Lower lobe of right lung (tissue), 2 donors: ENCODE measurements around the gene UNC119. TPM values are rescaled to one million over a fixed set of nuclear protein-coding genes. Genes with fewer than 3 reads are reported as not detected.

ENCODE experiments used
- ATAC-seq, 2 donors: fragments of 200-7000 bp; cut with Tn5 transposase; one replicate each; pipeline ENCODE4 v1.9.1; 2020 to 2022; ENCODE audit warnings: mild to moderate bottlenecking in 2 of 2, moderate library complexity in 2 of 2
- DNase-seq: peaks from one replicate; pipeline ENCODE4 v3.0.0-alpha.2; 2020
- H3K27ac ChIP-seq: fragments of 200-600 bp; one replicate; pipeline ENCODE4 v1.8.0; 2022
- H3K27me3 ChIP-seq: fragments of 200-600 bp; one replicate; pipeline ENCODE4 v1.8.0; 2022; ENCODE audit warnings: low read depth
- H3K36me3 ChIP-seq: fragments of 200-600 bp; one replicate; pipeline ENCODE4 v1.8.0; 2022; ENCODE audit warnings: mild to moderate bottlenecking
- H3K4me1 ChIP-seq: fragments of 200-600 bp; one replicate; pipeline ENCODE4 v1.8.0; 2022
- H3K4me3 ChIP-seq: fragments of 200-600 bp; one replicate; pipeline ENCODE4 v1.8.0; 2022; ENCODE audit warnings: mild to moderate bottlenecking
- H3K9me3 ChIP-seq: fragments of 200-600 bp; one replicate; pipeline ENCODE4 v1.8.0; 2022
- intact Hi-C: fragments of 100-400 bp; cut with DNase I; formaldehyde crosslinking; loops from one replicate; pipeline ENCODE4 v1.11.0; 2022
- total RNA-seq: library from RNA; stranded (reverse); fragmentation: NEBNext Ultra II Directional; extraction: Animal tissue kit (Norgen Biotek cat#: 25700); gene quantifications from one replicate; pipeline ENCODE4 v1.2.1, GENCODE V29; 2021
- TF ChIP-seq, protein P1 (sequence below): fragments of 200-600 bp; IDR thresholded peaks from one replicate; pipeline ENCODE4 v1.8.0; 2022; ENCODE audit warnings: antibody characterized with exemption, mild to moderate bottlenecking
- donor health status: DM: no; HTN: yes; CAD: no; lungs with severe emphysema.

Gene UNC119
- total RNA-seq, 1 donor from 2014 or later = 27.0 TPM

DNA sequence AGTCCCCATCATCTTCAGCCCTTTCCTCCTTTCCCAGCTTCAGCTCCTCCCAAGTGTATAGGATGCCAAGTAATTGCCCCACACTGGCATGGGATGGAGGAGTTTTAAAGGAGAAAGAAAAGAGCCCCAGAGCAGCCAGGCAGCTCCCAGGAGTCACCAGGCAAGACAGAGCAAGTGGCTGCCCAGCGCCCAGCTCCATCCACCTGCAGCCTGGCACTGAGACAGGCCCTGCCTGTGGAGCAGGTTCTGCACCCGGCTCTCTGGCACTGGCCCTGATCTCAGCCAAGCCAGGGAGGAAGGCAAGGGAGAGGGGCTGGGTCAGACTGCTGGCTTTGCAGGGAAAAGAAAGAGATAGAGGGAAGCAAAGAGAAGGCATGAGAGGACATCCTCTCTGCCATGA is 24.6 kb downstream of the UNC119 start:
- DNase-seq (peak; percentile 76), ATAC-seq (peak; percentile 25 to 60)
- Histone ChIP-seq H3K27ac (peak overlapping the region; percentile 46), H3K4me1 (peaks cover 25% of the 10 kb centered on the region), H3K9me3 (no peaks in the 10 kb centered on the region), H3K36me3 (no peaks in the 10 kb centered on the region), H3K27me3 (peaks cover 10% of the 10 kb centered on the region), H3K4me3 (no peak overlapping the region)
- intact Hi-C loops = no loop called here
- TF ChIP-seq, protein P1, sequence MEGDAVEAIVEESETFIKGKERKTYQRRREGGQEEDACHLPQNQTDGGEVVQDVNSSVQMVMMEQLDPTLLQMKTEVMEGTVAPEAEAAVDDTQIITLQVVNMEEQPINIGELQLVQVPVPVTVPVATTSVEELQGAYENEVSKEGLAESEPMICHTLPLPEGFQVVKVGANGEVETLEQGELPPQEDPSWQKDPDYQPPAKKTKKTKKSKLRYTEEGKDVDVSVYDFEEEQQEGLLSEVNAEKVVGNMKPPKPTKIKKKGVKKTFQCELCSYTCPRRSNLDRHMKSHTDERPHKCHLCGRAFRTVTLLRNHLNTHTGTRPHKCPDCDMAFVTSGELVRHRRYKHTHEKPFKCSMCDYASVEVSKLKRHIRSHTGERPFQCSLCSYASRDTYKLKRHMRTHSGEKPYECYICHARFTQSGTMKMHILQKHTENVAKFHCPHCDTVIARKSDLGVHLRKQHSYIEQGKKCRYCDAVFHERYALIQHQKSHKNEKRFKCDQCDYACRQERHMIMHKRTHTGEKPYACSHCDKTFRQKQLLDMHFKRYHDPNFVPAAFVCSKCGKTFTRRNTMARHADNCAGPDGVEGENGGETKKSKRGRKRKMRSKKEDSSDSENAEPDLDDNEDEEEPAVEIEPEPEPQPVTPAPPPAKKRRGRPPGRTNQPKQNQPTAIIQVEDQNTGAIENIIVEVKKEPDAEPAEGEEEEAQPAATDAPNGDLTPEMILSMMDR = no peak

DNA sequence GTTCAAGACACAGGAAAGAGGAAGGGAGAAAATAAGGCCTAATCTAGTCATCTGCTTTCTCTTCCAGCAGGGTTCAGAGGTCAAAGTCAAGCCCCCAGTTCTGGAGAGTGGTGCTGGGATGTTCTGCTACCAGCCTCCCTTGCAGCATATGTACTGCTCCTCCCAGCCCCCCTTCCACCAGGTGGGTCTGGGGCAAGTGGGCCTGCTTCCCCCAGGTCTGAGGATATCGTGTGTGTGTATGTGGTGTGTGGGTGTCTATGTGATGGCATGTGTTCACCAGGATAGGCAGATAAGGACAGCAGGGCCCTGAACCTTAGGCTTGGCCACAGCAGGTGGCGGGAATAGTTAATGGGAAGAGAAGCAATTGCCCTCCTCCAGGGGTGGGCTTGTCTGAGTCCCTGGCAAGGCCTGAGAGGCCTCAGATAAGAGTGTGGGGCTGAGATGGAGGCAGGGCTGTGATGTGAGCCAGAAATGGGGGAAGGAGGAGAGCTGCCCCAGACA is 25.2 kb downstream of the UNC119 start:
- H3K4me1 ChIP-seq = peaks cover 25% of the 10 kb centered on the region
- H3K9me3 ChIP-seq = no peaks in the 10 kb centered on the region
- H3K27ac ChIP-seq = peak overlapping the region; percentile 31
- intact Hi-C loops = no loop called here
- no peak for ATAC-seq
- H3K4me3 ChIP-seq = no peak overlapping the region
- DNase-seq = no peak
- TF ChIP-seq, protein P1 = no peak
- H3K36me3 ChIP-seq = no peaks in the 10 kb centered on the region
- H3K27me3 ChIP-seq = peaks cover 10% of the 10 kb centered on the region

DNA sequence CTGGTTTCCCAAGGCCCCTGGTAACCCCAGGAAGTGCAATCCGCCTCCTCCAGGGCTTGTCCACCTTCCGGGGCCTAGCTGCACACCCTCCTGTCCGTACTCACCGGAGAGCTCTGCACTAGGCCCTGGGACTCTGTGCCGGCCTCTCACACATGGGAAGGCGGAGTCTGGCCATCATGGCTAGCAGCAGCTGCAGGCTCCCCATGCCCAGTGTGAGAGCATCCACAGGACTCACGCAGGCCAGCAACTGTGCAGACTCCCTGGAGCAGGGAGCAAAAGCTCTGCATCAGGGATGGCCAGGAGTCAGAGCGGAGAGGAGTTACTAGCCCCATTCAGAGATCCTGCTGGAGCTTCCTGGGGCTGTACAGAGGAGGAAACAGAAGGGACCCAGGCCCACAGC is 26.0 kb downstream of the UNC119 start:
- H3K4me1 ChIP-seq = peaks cover 25% of the 10 kb centered on the region
- intact Hi-C loops = no loop called here
- DNase-seq (no peak), ATAC-seq (no peak)
- H3K27me3 ChIP-seq = peaks cover 8% of the 10 kb centered on the region
- TF ChIP-seq, protein P1 = no peak
- H3K9me3 ChIP-seq = no peaks in the 10 kb centered on the region
- no peak overlapping the region for H3K4me3 ChIP-seq
- no peaks in the 10 kb centered on the region for H3K36me3 ChIP-seq
- H3K27ac ChIP-seq = no peak overlapping the region

DNA sequence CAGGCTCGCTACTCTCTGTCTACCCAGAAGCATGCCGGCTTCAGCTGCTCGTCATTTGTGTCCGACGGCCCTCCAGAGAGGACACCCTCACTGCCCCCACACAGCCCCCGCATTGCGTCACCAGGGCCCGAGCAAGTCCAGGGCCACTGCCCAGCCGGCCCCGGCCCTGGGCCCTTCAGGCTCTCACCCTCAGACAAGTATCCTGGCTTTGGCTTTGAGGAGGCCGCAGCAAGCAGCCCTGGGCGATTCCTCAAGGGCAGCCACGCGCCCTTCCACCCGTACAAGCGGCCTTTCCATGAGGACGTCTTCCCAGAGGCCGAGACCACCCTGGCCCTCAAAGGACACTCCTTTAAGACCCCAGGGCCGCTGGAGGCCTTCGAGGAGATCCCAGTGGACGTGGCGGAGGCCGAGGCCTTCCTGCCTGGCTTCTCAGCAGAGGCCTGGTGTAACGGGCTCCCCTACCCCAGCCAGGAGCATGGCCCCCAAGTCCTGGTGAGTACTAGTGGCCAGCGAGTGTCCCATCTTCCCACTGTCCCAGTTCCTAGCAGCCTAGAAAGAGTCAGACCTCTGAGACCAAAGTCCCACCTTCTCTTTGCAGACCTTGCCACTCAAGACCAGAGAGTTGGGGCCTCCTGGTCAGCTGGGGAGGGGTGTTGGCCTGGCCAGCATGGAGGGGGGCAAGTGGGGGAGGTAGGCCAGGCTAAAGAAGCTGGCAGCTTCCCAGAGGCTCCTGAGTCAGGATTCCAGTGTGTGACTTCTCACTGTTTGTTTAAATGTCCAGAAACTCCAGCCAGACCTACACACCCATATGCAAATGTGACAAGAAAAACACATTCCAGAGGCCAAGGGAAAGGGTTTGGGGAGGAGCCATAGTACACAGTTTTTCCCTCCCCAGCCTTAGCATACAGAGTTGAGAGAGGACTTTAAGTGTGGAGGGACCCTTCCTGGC is 27.7 kb downstream of the UNC119 start:
- Histone ChIP-seq H3K27ac (peak overlapping the region; percentile 69), H3K4me3 (no peak overlapping the region), H3K4me1 (peaks cover 25% of the 10 kb centered on the region), H3K9me3 (no peaks in the 10 kb centered on the region), H3K27me3 (no peaks in the 10 kb centered on the region), H3K36me3 (no peaks in the 10 kb centered on the region)
- DNase-seq (peak; percentile 84), ATAC-seq (peak; percentile 86 to 88)
- intact Hi-C loops = no loop called here
- TF ChIP-seq, protein P1 = no peak

DNA sequence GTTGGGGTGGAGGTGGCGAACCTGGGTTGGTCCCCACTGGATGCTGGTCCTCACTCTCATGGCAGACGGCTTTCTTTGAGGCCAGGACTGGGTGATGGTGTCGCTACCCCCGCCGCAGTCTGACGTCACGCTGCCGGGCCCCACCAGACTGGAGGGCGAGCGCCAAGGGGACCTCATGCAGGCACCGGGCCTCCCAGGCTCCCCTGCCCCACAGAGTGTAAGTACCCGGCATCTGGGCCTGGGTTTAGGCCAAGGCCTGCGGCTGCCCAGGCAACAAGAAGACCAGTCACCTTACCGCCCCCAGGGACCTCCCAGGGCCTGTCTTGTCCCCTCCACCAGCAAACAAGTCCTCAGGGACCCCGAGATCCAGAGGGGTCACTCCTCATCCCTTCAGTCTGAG is 28.5 kb downstream of the UNC119 start:
- intact Hi-C loops = no loop called here
- no peak overlapping the region for H3K4me3 ChIP-seq
- ATAC-seq (no peak), DNase-seq (no peak)
- TF ChIP-seq, protein P1 = no peak
- no peaks in the 10 kb centered on the region for H3K27me3 ChIP-seq
- H3K36me3 ChIP-seq = no peaks in the 10 kb centered on the region
- H3K27ac ChIP-seq = no peak overlapping the region
- peaks cover 25% of the 10 kb centered on the region for H3K4me1 ChIP-seq
- no peaks in the 10 kb centered on the region for H3K9me3 ChIP-seq
